GM12878 (cell line): ENCODE measurements around the gene SRRM5. TPM values are rescaled to one million over a fixed set of nuclear protein-coding genes. Genes with fewer than 3 reads are reported as not detected.

Experiments
- ATAC-seq: fragments of 200-7000 bp; cut with Tn5 transposase; 3 replicates; pipeline ENCODE4 v1.9.1; 2020; ENCODE audit warnings: mild to moderate bottlenecking, moderate library complexity
- BruUV-seq: library from RNA; stranded (reverse); fragments of 400-500 nt; replicated peaks from 2 replicates; lab custom pipeline; 2021; lab: Mats Ljungman, UMichigan
- CTCF ChIA-PET: fragments of 300-600 bp; sonication (Branson Sonifier 250); formaldehyde crosslinking; extraction: SDS; loops from one replicate; lab custom pipeline; 2021; ENCODE audit warnings: inconsistent platforms; lab: Yijun Ruan, JAX
- POLR2A ChIA-PET: fragments of 350-600 bp; formaldehyde crosslinking; extraction: SDS; loops from one replicate; lab custom pipeline; 2021; ENCODE audit warnings: inconsistent platforms; lab: Charles Lee
- RAD21 ChIA-PET: fragments of 300-600 bp; sonication (Branson Sonifier 250); formaldehyde crosslinking; loops from one replicate; lab custom pipeline; 2023; ENCODE audit warnings: antibody characterized with exemption; ENCODE audit not compliant: unreplicated experiment; lab: Charles Lee
- SMC1A ChIA-PET: fragments of 300-600 bp; sonication (Branson Sonifier 250); formaldehyde crosslinking; loops from one replicate; lab custom pipeline; 2023; ENCODE audit not compliant: unreplicated experiment, uncharacterized antibody; lab: Charles Lee
- DNase-seq: peaks from one replicate; pipeline ENCODE4 v3.0.0-alpha.2; 2011; ENCODE audit warnings: low read depth, low spot score
- FAIRE-seq: peaks from 3 replicates; lab custom pipeline; 2011; peaks lifted over from hg19 to GRCh38; lab: Jason Lieb, UNC
- H2AFZ ChIP-seq: 2 replicates; pipeline ENCODE4 v1.6.0; 2011; ENCODE audit warnings: low read depth, low read length, control low read depth; ENCODE audit not compliant: control insufficient read depth
- H3K27ac ChIP-seq: 2 replicates; pipeline ENCODE4 v1.5.1; 2011; ENCODE audit warnings: control low read depth; ENCODE audit not compliant: control insufficient read depth, insufficient read depth
- H3K27me3 ChIP-seq, 2 experiments: replicated peaks in 1 of 2; 2 replicates each; pipeline versions ENCODE4 v1.6.0 to v1.6.1; 2011; ENCODE audit warnings: low read length in 1 of 2; ENCODE audit not compliant: control insufficient read depth in 2 of 2, insufficient read depth in 2 of 2
- H3K36me3 ChIP-seq, 2 experiments: 2 replicates each; pipeline ENCODE4 v1.5.1; 2011; ENCODE audit warnings: low read length in 1 of 2; ENCODE audit not compliant: control insufficient read depth in 2 of 2, insufficient read depth in 2 of 2
- H3K4me1 ChIP-seq: 2 replicates; pipeline ENCODE4 v1.6.1; 2011; ENCODE audit warnings: mild to moderate bottlenecking, low read length, moderate library complexity, mixed read lengths; ENCODE audit not compliant: control insufficient read depth, insufficient read depth
- H3K4me2 ChIP-seq: 2 replicates; pipeline ENCODE4 v1.6.0; 2011; ENCODE audit warnings: control low read depth; ENCODE audit not compliant: control insufficient read depth, insufficient read depth
- H3K4me3 ChIP-seq: fragments of 200-600 bp; sonication (generic); 2 replicates; pipeline ENCODE4 v1.5.1; 2016
- H3K79me2 ChIP-seq: 2 replicates; pipeline ENCODE4 v1.6.0; 2011; ENCODE audit warnings: low read length; ENCODE audit not compliant: control insufficient read depth, insufficient read depth
- H3K9ac ChIP-seq: 2 replicates; pipeline ENCODE4 v1.8.0; 2011; ENCODE audit warnings: low read length, control low read depth, mixed read lengths; ENCODE audit not compliant: control insufficient read depth, insufficient read depth
- H3K9me3 ChIP-seq: replicated peaks from 3 replicates; pipeline ENCODE4 v1.5.1; 2011; ENCODE audit warnings: mild to moderate bottlenecking, low read length; ENCODE audit not compliant: control insufficient read depth, insufficient read depth
- H4K20me1 ChIP-seq: 2 replicates; pipeline ENCODE4 v1.6.0; 2011; ENCODE audit not compliant: control insufficient read depth, insufficient read depth
- GABPA ChIP-seq: IDR thresholded peaks from 2 replicates; pipeline ENCODE4 v1.6.1; 2014; ENCODE audit warnings: antibody characterized with exemption, low read depth, mild to moderate bottlenecking, inconsistent platforms
- MEF2B ChIP-seq: fragments of 450-650 bp; IDR thresholded peaks from 2 replicates; pipeline ENCODE4 v1.6.1; 2018; ENCODE audit warnings: mild to moderate bottlenecking, moderate library complexity; ENCODE audit not compliant: partially characterized antibody, poor library complexity, severe bottlenecking
- MYC ChIP-seq: IDR thresholded peaks from 2 replicates; pipeline ENCODE4 v1.6.1; 2011; ENCODE audit warnings: mild to moderate bottlenecking, low read length, moderate library complexity, inconsistent platforms; ENCODE audit not compliant: insufficient read depth, insufficient replicate concordance, insufficient read length, severe bottlenecking
- REST ChIP-seq: IDR thresholded peaks from 2 replicates; pipeline ENCODE4 v1.6.1; 2012; ENCODE audit warnings: mild to moderate bottlenecking, low read depth, low read length
- USF1 ChIP-seq: IDR thresholded peaks from 2 replicates; pipeline ENCODE4 v1.6.1; 2011; ENCODE audit warnings: borderline replicate concordance, low read depth, mild to moderate bottlenecking, moderate library complexity, mixed read lengths, low read length; ENCODE audit not compliant: insufficient read depth; ENCODE audit errors: extremely low read length
- whole genome bisulfite sequencing: methylation state at CpG from one replicate; pipeline ENCODE4 v1.1.6; 2016; ENCODE audit warnings: low lambda C conversion rate; ENCODE audit not compliant: insufficient replicate concordance, insufficient coverage; ENCODE audit errors: missing lambda C conversion rate; 5-methylcytosine and 5-hydroxymethylcytosine counted together
- in situ Hi-C: fragments of 300-500 bp; cut with MboI; formaldehyde crosslinking; loops from 9 replicates; pipeline ENCODE4 v1.14.3; 2018; ENCODE audit warnings: mixed read lengths
- intact Hi-C: fragments of 100-400 bp; cut with micrococcal nuclease; formaldehyde crosslinking; loops from one replicate; pipeline ENCODE4 v1.14.2; 2022; ENCODE audit not compliant: unreplicated experiment
- polyA plus RNA-seq, 11 experiments: library from polyadenylated mRNA; depleted of rRNA in 4 of 11; unstranded in 6 of 11; stranded (reverse) in 5 of 11; fragments of >200 nt; fragmentation: Nextera tagmentation in 4 of 11; fragmentation: Illumina TruSeq in 1 of 11; extraction: Ambion mirVana in 4 of 11; extraction: Trizol in 1 of 11; gene quantifications; 1 replicate in 1 of 11; 2 replicates in 10 of 11; pipeline versions ENCODE4 v1.2.1 to v1.2.3, GENCODE V29; 2011 to 2016; ENCODE audit warnings: inconsistent platforms in 2 of 11, missing spikeins in 2 of 11, low read depth in 1 of 11
- total RNA-seq, 4 experiments: library from RNA; depleted of rRNA in 3 of 4; stranded (reverse); fragments of >200 nt in 3 of 4; fragmentation: Illumina TruSeq in 1 of 4; extraction: Trizol in 1 of 4; gene quantifications; 2 replicates each; pipeline versions ENCODE4 v1.2.1 to v1.2.3, GENCODE V29; 2013 to 2021

SRRM5 gene
- total and polyA plus RNA-seq, 10 of the 15 experiments (the other 5 are each of a cell fraction or from before 2014, with no cell fraction given): 0.06 to 0.38 (median 0.24) TPM; not detected in 2

- no peak for TF ChIP-seq GABPA
Observed at GRCh38 chr19:43643326-43643725, 31.4 kb downstream of the SRRM5 start (continued).

- ChIA-PET RAD21 (interaction anchor here (0.6 kb wide), 1 partner anchor 141 kb away, joined by 3 read pairs; no protein-coding TSS in a partner anchor), SMC1A (no interaction called here), CTCF (no interaction called here), POLR2A (no interaction called here)
- Histone ChIP-seq H3K27ac (no peak overlapping the region), H3K4me3 (no peak overlapping the region), H3K9me3 (no peaks in the 10 kb centered on the region; the same call in 1 of the 3 replicates), H3K79me2 (no peaks in the 10 kb centered on the region), H3K27me3 (peaks cover 3 to 8% of the 10 kb centered on the region in 2 experiments; a peak in 3 of 4 replicates), H3K4me2 (no peak overlapping the region), H4K20me1 (no peaks in the 10 kb centered on the region), H2AFZ (no peak overlapping the region), H3K9ac (no peak overlapping the region), H3K36me3 (no peaks in the 10 kb centered on the region), H3K4me1 (no peaks in the 10 kb centered on the region)
- WGBS: 78% methylated on average over 12 of the region's 13 CpGs
- intact Hi-C loops (no loop called here), in situ Hi-C loops (no loop called here)
- ATAC-seq (no peak), FAIRE-seq (no peak), DNase-seq (no peak)
- no peak for TF ChIP-seq MEF2B
- TF ChIP-seq REST: no peak
- TF ChIP-seq MYC: no peak
- TF ChIP-seq USF1: no peak
- no TSS peak for BruUV-seq
Observed at GRCh38 chr19:43644181-43644580, 32.3 kb downstream of the SRRM5 start.
